Activated gamma-delta T cell treated with anti-CD3 and anti-CD28 coated beads, Interleukin-2, amount 50 U/mL, for 16 hours (primary cell): ENCODE results near the gene RUNX1.

Experiments
- DNase-seq: peaks from one replicate; pipeline ENCODE4 v3.0.0-alpha.2; 2020; ENCODE audit warnings: low read depth

RUNX1 gene

DNA sequence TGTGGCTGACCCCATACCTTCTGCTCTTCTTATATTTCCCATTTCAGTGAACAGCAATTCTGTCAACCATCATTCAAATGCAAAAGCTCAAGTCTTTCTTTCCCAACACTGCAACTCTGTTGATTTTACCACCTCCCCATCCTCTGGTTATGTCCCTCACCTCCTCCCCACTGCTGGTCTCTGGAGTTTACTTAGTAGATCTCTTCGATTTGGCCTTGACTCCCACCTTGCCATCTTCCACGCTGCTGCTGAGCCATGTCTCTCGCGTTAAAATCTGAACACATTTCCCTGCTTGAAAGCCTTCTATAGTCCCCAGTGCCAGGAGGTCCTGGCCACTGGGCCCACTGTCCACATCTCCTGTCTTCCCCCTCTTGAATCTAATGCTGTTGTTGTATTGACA is 125.5 kb downstream of the RUNX1 start:
- no peak for DNase-seq

DNA sequence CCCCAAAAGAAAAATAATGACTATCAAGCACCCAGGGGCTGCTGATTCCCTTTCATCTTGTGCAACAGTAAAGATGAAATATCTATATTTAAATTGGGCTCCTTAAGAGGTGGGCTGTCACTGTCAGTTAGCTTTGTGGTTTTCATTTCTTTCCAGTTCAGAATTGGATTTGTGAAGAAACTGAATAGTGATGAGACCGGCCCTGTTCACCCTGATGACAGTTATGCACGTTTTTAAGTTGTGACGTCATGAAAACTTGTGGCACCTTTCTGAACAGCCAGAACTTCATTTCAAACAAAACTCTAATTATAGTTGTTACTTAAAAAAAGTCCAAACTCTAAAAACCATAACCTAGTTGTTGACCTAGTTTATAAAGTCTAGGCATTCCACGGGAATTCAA is 125.9 kb downstream of the RUNX1 start:
- no peak for DNase-seq

DNA sequence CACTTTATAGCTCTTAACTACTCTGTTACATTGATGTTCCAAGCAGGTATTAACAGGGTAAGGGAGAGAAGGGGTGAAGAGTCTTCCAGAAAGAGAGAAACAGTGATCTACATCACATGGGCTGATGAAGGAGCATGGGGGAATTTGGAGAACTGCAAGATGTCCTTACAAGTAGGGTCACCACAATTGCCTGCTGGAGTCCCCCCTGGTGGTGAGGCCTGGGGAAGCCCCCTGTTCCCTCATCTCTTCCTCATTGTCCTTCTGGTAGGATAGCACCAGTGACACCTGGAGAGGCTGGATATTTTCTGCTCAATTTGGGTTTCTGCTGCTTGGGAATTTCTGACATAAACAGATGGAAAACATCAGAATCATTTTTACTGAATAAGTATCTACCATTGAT is 126.6 kb downstream of the RUNX1 start:
- DNase-seq: no peak

DNA sequence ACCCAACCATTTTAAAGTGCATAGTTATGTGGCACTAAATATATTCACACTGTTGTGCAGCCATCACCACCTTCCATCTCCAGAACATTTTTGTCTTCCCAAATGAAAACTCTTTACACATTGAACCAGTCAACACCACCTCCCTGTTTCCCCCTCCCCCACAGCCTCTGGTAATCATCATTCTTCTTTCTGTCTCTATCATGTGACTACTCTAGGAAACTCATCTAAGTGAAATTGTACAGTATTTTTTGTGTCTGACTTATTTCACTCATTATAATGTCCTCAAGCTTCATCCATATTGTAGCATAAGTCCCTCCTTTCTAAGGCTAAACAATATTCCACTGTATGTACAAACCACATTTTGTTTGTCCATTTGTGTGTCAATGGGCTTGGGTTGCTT is 128.0 kb downstream of the RUNX1 start:
- no peak for DNase-seq

DNA sequence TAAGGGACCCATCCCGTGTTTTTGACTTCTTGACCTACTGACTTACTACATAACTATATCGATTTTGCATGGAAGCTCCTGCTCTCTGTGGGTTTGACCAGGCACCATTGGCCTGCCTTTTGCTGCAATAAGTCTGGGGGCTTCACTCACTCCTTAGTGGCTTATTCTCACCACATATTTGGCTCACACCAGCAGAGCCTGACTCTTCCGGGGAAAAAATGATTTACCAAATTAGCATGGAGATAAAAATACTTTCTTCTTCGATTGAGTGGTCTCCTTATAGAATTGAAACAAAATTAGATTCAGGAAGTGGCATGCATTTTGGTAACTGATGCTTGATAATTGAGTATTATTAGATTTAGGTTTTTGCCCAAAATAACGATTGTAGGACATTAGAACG is 129.7 kb downstream of the RUNX1 start:
- DNase-seq: no peak

DNA sequence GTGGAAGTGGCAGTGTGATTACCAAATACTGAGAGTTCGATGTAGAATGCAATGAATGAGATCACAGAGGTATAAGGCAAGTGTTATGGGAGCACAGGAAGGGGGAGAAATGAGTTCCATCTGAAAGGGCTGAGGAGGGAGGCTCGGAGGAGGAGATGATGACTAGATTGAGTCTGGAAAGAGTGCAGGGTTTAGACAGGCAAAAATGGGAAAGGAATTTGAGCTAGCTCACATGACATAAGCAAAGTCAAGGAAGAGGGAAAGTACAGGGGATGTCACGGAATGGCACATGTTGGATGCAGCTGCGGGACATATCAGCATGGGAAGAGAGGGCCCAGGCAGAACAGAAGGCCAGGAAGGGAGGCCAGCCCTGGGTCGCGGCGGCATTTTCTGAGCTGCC is 132.7 kb downstream of the RUNX1 start:
- DNase-seq: no peak

DNA sequence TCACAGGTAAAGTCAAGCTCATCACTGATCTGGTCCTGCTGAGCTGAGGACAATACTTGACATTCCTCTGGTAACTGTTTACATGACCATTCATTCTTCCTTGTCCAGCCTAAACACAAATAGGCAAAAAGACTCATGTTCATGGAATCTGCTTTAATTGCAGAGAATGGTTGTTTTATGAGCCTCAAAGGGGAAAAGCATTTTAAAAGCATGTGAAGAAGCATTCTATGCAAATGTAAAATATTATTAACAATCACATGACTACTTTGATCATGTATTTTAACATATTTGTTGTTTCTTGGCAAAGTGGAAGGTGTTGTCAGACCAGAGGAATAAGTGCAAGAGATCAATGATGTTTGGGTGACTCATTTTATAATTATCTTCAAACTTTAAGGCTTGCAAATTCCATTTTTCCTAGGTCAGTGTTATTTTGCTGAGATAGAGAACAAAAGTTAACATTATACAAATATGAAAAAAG is 133.7 kb downstream of the RUNX1 start:
- no peak for DNase-seq

DNA sequence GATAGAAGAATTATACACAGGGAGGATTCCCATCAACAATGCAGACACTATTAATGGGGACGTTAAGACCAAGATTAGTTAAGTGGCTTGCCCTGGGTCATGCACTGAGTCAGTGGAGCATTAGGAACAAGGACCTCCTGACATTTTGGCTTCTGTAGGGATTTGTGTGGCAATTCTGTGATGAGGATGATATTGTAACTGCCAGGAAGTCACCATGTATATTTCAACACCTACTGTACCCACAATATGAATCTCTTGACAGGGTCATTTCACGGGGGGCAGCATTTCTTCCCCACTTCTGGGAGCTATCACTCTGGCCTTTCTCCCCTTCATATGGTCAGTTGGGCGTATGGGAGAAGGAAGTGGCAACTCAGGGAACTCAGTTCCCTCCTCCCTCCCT is 134.9 kb downstream of the RUNX1 start:
- no peak for DNase-seq

DNA sequence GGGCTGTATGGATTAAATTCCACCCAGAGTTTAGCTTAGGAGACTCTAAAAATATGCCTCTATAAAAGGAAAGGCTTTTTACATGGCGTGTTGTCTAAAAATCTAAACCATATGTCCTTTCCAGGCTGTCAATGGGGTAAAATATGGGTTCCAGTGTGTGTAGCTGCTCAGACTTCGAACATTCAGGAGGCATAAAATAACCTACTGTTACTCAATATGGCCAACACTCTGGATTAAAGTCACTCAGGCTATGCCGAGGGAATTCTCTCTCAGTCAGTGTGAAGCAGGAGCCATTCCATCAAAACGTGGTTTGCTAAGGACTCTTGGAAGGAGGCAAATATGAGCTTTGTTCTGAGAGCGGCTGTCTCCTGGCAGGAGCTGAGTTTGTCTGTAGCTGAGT is 135.3 kb downstream of the RUNX1 start:
- DNase-seq: no peak

DNA sequence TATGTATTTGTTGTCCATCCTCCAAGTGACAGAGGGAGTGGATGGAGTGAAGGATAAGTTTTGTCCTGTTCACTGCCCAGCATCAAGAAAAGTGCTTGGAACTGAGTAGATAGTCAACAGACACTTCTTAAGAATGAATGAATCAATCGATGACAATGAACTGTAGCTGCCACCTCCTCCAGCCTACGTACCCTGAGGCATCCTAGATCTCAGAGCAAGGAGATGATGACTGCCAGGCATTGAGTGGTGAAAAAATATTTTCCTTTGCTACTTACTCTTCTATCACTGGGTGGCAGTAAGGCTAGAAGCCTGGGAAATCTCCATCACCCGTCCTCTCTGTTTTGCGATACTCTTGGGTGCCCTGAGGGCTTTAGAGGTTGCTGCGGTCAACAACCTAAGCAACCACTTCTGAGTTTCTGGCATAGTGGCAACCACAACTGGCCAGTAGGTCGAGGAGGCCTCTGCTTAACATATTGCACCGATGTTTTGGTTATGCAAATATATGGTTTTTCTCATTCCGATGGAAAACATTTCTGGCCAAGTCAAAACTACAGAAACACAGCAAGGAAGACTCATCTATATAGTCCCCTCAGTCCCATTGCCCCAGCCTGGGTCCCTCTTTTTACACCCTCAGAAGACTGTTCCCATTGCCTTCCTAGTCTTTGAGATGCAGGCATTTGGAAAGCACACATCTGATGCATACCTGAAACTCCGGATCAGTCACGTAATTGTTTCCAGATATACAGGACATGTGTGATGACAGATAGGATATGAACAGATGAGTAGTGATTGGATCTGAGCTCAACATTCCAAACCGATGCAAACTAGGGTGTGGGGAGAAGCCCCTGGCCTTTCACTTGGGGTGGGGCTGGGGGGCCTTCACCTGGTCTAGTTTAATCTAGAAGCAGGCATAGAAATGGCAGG is 136.8 kb downstream of the RUNX1 start:
- no peak for DNase-seq

DNA sequence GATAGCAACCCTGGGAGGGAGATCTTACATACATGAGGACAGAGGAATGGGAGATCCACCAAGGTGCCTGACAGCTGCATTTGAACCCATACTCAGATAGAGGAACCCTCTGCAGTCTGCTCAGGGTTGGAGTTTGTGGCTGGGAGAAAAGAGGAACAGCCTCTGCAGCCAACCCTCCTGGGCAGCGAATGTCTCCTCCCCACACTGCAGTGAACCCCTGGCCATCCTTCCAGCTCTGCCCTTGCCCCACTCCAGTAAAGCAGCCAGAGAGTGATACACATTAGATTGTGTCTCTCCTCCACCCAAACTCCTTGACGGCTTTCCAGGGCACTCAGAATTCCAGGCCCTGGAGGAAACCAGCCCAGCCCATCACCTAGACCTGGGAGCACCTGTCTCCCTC is 137.7 kb downstream of the RUNX1 start:
- DNase-seq: no peak

DNA sequence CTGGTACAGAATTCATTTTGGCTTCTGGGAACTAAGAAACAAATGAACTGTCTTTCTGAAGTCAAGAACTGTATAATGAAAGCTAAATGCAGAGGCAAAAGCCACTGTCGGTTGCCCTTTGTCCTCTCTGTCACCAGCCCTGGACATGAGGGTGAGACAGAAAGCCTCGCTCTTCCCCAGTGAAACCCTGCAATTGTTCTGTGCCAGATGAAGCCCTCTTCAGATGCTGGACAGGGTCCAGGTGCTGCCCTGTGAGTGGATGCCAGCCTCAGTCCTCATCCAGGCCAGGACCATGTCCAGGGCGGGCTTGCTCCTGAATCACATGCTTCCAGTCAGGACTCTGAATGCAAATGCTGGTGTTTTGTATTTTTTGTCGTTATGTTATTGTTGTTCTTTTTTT is 138.7 kb downstream of the RUNX1 start:
- DNase-seq: no peak

DNA sequence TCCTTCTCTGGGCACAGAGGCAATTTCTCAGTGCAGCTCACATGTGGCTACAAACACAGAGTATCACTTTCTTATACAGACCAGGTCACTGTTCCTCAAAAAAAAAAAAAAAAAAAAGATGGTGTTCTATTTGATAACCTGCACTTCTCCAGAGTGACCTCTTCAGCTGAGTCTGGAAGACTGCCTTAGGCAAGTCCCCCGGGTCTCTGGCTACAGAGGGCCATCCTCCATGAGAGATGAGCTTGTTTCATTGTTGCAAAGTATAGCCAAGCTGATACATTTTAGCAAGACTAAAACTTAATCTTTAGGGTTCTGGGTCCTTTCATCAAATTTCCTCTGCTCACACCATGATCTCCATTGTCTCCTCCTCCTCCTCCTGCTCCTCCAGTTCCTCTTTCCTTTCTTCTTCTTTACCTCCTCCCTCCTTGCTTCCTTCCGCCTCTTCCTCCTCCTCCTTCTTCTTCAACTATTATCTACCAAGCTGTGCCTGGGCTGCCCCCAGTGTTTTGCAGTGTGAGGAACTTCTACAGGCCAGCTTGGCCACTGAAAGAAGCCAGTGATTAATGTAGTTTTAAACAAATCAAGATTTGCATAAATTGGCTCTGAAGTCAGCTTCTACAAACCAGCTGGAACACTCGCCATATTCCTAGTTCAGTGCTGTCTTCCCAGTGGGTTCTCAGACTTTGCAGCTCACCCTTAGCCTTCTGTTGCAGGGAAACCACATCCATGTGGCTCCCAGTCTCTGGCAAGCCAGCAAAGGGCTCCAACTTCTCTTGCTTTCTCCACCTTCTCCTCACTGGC is 139.4 kb downstream of the RUNX1 start:
- DNase-seq: no peak

DNA sequence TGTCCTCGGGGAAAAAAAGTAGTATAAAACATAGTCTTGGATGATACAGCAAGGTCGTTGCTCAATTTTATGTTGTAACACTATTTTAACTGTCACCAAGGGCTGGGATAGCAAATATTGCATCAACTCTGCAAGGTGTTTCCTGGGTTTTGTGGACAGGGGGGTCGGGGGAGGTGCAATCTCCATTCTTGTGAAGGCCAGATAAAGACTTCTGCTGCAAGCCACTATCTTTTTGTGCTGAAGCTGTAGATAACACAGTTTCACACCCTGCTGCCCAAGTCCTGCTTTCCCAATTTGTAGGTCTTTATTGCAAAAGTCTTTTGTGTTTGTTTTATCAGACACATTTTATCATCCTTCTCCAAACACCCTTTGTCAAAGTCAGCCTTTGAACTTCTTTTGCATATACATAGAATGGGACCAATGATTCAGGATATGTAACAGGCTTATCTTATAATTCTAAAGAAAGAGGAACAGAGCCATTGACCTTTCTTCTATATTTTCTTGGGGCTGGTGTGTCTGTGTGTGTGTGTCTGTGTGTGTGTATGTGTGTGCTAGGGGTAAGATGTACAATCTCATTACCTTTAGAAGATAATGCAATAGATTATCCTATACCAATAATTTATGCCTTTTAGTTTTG is 140.6 kb downstream of the RUNX1 start:
- DNase-seq: no peak

DNA sequence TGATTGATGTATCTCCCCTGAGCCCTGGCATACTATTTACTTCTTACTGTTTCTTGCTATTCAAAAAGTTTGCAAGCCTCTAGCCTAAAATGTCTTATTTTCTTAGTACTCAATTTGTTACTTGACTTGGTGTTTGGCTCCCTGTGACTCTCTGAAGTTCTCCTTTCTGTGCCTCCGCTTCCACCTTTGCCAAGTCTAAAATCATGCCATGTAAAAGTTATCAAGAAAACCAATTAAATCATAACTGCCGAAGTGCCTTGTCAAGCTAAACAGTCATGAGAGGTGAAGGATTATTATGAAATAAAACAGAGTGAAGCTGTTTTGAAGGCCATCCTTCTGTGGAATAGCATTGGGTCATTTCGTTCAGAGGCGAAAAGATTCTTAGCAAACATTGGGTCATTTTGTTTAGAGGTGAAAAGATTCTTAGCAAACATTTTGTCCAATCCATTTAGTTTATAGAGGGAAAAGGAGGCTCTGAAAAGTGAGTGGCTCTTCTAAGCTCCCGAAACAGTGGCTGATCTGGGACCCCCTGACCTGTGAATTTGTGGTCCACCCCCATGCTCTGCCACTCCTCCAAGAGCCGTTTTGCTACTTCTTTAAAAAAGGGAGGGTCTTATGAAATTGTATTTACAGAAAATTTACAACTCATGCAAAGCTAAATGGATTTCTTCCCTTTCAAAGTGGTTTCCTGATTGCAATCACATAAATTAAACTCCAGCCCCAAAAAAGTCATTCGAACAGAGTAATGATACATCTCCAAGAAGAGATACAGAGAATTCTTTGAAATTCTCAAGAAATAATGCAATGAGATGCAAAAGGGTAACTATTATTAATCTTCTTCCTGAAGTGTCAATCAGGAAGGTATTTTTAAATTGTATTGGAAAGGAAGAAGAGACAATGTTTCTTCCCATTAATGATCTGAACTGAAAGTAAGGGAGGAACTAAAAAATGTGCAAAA is 141.4 kb downstream of the RUNX1 start:
- DNase-seq: no peak

DNA sequence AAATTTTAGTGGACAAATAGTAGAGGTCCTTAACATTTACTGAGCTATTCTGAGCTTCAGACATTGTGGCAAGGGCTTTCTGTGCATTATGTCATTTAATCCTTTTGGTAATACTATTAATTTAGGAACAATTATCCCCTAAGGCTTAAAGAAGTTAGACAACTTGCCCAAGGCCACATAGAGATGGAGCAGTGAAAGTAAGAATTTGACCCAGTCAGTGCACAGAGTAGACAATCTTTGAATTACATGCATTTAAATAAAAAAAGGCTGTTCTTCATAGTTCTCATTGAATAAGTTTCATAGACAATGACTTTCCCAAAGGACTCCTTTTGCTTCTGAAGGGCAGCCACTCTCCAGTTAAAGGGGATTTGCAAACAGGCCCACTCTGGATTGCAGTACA is 142.7 kb downstream of the RUNX1 start:
- no peak for DNase-seq

DNA sequence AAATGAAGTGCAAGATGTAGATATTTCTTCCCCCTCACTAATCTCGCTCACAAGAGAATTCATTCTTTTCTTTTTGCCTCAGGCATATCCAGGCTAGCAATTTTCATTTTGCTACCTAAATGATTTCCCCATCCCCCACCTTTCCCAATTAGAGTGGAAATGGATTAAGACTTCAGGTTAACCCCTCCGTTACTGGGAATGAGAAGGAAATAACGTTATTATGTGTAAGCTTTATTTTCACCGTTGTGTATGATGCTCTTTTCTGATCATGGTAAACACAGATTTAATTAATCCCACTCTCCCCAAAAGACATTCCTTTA is 143.9 kb downstream of the RUNX1 start:
- DNase-seq: no peak

DNA sequence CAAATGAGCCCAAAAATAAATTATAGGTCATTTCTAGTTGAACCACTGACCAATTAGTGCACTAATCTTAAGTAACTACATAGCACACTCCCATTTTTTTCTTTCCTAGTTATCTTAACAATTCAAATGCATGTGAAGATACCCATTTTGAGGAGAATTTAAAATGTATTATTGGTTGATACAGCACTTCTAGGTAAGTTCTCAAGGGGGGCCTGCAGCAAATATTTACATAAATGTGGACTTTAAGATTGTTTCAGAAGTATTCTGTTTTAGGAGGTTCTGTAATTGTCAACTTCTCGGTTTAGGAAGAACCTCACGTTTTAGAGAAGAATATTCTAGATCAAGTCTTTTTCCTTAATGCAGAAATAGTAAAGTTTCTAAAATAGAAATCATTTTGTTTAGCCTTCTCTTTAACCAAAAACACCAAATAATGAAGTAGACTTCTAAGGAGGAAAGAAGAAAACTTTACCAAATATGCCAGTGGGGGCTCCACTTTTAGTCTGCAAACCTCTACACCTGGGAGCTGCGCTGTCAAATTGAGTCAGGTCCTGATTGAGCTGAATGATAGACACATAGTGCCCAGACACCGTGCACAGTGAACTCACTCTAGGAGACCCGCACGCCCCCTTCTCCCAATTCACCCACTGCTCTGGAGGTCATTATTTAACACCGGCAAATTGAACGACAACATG is 144.4 kb downstream of the RUNX1 start:
- no peak for DNase-seq

DNA sequence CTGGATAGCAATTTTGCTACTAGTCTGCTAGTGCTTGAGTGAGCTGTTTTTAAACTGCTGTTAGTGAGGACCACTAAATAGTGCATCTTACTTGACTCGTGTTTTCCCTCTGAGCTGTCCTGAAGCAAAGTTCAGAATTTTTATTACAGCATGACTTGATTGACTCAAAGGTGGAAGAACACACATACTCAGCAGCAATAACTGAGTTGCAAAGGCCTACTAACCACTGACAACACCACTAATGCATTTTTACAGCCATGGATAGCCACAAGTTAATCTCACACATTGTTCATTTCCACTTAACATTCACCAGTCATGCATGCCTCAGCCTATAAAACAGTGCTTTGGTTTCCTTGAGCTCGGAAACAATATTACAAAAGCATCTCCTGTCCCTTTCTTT is 148.7 kb downstream of the RUNX1 start:
- no peak for DNase-seq

DNA sequence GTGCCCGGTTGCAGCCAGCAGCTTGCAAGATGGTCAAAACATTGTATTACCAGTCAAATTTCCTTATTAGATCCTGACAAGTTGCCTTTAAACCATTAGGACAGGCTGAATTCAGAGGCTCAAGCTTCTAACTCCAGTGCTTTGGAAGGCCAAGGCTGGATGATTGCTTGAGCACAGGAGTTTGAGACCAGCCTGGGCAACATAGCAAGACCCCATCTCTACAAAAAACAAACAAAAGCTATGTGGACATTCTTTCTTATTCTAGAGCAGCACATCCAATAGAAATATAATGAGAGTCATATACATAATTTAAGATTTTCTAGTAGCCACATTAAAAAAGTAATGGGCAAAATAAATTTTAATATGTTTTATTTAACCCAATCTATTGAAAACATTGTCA is 149.3 kb downstream of the RUNX1 start:
- no peak for DNase-seq

DNA sequence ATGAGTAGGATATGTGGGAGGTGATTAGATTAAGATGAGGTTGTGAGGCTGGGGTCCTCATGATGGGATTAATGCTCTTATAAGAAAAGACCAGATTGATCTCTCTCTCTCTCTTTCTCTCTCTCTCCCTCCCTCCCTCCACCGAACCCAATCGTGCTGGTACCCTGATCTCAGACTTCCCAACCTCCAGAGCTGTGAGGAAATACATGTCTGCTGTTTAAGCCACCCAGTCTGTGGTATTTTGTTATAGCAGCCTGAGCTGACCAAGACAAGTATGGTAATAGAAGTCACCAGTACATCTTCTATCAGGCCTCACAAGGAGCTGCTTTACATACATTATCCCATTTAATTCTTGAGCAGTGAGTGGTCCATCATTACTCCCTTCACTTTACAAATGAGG is 149.8 kb downstream of the RUNX1 start:
- no peak for DNase-seq
